SU-DHL-6 (cell line): ENCODE measurements around the gene HDAC7.
A peak's percentile ranks its signal among the peaks of the same experiment; 100 is the strongest.

Experiments used
- H2AFZ ChIP-seq: fragments of 200-600 bp; sonication (generic); 2 replicates; pipeline ENCODE4 v1.6.1; 2014; ENCODE audit warnings: low read depth, mild to moderate bottlenecking, moderate library complexity, mixed read lengths, antibody characterized with exemption, low read length; ENCODE audit not compliant: severe bottlenecking
- H3F3A ChIP-seq: fragments of 200-600 bp; shearing (Covaris generic); 2 replicates; pipeline ENCODE4 v1.6.0; 2016; ENCODE audit warnings: antibody characterized with exemption, mild to moderate bottlenecking; ENCODE audit not compliant: insufficient read depth
- H3K27ac ChIP-seq: fragments of 200-600 bp; sonication (generic); 2 replicates; pipeline ENCODE4 v1.5.1; 2016; ENCODE audit warnings: low read depth, mild to moderate bottlenecking, low read length, moderate library complexity, mixed read lengths
- H3K27me3 ChIP-seq: fragments of 200-600 bp; sonication (generic), shearing (Covaris generic); 2 replicates; pipeline ENCODE4 v1.6.0; 2014; ENCODE audit warnings: mild to moderate bottlenecking, low read length
- H3K36me3 ChIP-seq: fragments of 200-600 bp; sonication (generic); 2 replicates; pipeline ENCODE4 v1.6.1; 2014; ENCODE audit warnings: mild to moderate bottlenecking, low read length, mixed read lengths
- H3K4me2 ChIP-seq: fragments of 300-600, 200-600 bp; shearing (Covaris generic), sonication (generic); 2 replicates; pipeline ENCODE4 v1.6.0; 2014; ENCODE audit warnings: low read length, low read depth, mild to moderate bottlenecking; ENCODE audit not compliant: poor library complexity, severe bottlenecking
- H3K4me3 ChIP-seq: fragments of 200-600 bp; sonication (generic); 2 replicates; pipeline ENCODE4 v1.5.1; 2014; ENCODE audit warnings: antibody characterized with exemption, low read length, mild to moderate bottlenecking, mixed read lengths; ENCODE audit not compliant: insufficient read depth, poor library complexity, severe bottlenecking
- H3K79me2 ChIP-seq: fragments of 200-600 bp; sonication (generic); 2 replicates; pipeline ENCODE4 v1.6.1; 2014; ENCODE audit warnings: mild to moderate bottlenecking, low read length, moderate library complexity; ENCODE audit not compliant: insufficient read depth
- H3K9ac ChIP-seq: fragments of 200-600 bp; sonication (generic); 2 replicates; pipeline ENCODE4 v1.7.0; 2014; ENCODE audit warnings: mild to moderate bottlenecking, low read length
- H3K9me2 ChIP-seq: fragments of 200-600 bp; sonication (generic); replicated peaks from 2 replicates; pipeline ENCODE4 v1.6.1; 2014; ENCODE audit warnings: low read length; ENCODE audit not compliant: insufficient read depth
- H3K9me3 ChIP-seq: fragments of 200-600 bp; sonication (generic); 2 replicates; pipeline ENCODE4 v1.6.1; 2014; ENCODE audit warnings: low read length, mixed read lengths; ENCODE audit not compliant: insufficient read depth
- H4K20me1 ChIP-seq: fragments of 200-600 bp; sonication (generic); 2 replicates; pipeline ENCODE4 v1.6.1; 2014; ENCODE audit warnings: low read depth, mild to moderate bottlenecking, antibody characterized with exemption, low read length, moderate library complexity, mixed read lengths
- EZH2phosphoT487 ChIP-seq: fragments of 200-600 bp; sonication (generic), shearing (Covaris generic); conservative IDR thresholded peaks from 2 replicates; pipeline ENCODE4 v1.6.1; 2018; ENCODE audit warnings: mild to moderate bottlenecking, antibody characterized with exemption, low read length, moderate library complexity, mixed read lengths
- TF ChIP-seq, protein P1 (sequence below): fragments of 200-600 bp; sonication (generic); IDR thresholded peaks from one replicate; pipeline ENCODE4 v1.5.1; 2017; ENCODE audit warnings: antibody characterized with exemption, mild to moderate bottlenecking, low read length, moderate library complexity; ENCODE audit not compliant: insufficient read depth, poor library complexity, severe bottlenecking

Gene HDAC7

DNA sequence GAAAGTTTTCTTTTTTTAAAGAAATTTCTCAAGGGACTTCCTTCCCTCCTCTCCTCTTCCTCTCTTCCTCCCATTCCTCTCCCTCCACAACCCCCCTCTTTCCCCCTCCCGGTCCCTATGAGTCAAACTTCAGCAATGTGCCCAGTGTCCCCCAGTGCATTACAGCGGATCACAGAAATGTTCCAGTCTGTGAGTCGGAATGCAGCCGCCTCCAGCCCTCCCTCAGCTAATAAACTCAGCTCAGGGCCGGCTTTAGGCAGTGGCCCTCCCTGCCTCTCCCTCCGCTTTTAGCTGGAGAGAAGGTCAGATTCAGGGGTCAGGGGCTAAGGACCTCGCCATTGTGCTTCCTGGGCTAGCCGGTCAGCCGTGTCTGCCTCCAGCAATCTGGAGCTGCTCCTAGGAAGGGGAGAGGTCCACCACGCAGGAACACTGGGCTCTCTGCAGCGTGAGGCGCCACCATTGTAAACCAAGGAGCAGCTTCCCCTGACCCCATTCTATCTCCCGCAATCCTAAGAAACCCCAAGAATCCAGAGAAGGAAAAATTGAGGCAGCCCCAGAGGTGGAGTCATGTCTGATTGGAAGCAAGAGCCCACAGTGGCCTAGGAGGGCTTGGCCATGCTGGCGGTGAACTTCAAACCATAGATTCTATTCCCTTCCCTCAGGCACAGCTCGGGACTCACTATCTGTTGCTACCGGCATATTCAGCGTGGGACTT, 1.1 kb upstream of the HDAC7 start:
- H4K20me1 ChIP-seq: no peaks in the 10 kb centered on the region
- no peaks in the 10 kb centered on the region for H3K27me3 ChIP-seq
- no peak for TF ChIP-seq EZH2phosphoT487
- TF ChIP-seq, protein P1, sequence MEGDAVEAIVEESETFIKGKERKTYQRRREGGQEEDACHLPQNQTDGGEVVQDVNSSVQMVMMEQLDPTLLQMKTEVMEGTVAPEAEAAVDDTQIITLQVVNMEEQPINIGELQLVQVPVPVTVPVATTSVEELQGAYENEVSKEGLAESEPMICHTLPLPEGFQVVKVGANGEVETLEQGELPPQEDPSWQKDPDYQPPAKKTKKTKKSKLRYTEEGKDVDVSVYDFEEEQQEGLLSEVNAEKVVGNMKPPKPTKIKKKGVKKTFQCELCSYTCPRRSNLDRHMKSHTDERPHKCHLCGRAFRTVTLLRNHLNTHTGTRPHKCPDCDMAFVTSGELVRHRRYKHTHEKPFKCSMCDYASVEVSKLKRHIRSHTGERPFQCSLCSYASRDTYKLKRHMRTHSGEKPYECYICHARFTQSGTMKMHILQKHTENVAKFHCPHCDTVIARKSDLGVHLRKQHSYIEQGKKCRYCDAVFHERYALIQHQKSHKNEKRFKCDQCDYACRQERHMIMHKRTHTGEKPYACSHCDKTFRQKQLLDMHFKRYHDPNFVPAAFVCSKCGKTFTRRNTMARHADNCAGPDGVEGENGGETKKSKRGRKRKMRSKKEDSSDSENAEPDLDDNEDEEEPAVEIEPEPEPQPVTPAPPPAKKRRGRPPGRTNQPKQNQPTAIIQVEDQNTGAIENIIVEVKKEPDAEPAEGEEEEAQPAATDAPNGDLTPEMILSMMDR: no peak
- peaks cover 15% of the 10 kb centered on the region for H3F3A ChIP-seq
- H3K9me2 ChIP-seq: no peaks in the 10 kb centered on the region
- no peak overlapping the region for H2AFZ ChIP-seq
- no peaks in the 10 kb centered on the region for H3K36me3 ChIP-seq
- H3K4me2 ChIP-seq: peak overlapping the region; percentile 71
- H3K4me3 ChIP-seq: no peak overlapping the region
- no peak overlapping the region for H3K27ac ChIP-seq
- H3K9me3 ChIP-seq: no peaks in the 10 kb centered on the region
- peak overlapping the region; percentile 74; the same call in 1 of the 2 replicates for H3K9ac ChIP-seq
- H3K79me2 ChIP-seq: peaks cover 33% of the 10 kb centered on the region

DNA sequence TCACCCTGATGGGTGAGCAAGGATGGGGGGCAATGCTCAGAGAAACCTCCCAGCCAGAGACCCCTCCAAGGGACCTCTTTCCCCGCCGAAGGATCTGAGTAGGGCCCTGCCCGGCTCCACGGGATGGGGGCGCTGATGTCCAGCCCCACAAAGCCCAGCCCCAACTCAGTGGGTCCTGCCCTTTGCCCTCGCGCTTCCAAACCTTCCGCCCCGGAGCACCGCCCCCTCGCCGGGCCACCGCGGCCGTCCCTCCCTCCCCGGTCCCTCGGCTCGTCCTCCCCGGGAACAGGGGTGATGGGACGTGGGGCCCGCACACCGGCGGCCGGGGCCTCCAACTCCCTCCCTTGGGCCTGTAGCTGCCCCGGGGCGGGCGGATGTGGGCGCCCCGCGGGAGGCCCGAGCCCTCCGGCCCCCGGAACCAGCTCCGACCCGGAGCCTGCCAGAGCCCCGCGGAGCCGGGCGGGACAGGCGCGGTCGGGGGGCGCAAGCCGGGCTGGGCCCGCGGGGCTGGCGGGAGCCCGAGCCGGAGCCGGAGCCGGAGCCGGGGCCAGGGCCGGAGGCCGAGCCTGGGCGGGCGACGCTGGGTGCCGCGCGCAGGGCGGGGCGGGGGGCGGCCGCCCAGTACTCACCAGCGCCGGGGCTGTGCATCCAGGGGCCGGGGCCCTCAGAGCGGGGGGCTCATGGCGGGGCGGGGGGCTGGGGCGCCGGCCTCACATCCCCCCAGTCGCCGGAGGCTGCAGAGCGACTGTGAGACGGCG, 386 bp downstream of the HDAC7 start:
- TF ChIP-seq EZH2phosphoT487: no peak
- TF ChIP-seq, protein P1: peak; percentile 23
- H3K4me3 ChIP-seq: peak overlapping the region; percentile 69
- H4K20me1 ChIP-seq: no peaks in the 10 kb centered on the region
- no peaks in the 10 kb centered on the region for H3K27me3 ChIP-seq
- H3K4me2 ChIP-seq: peak overlapping the region; percentile 71
- H3K36me3 ChIP-seq: 0 out of 2 replicates have a peak, but pooled peaks cover 4% of the 10 kb centered on the region
- H2AFZ ChIP-seq: no peak overlapping the region
- no peaks in the 10 kb centered on the region for H3K9me3 ChIP-seq
- H3K9ac ChIP-seq: peak overlapping the region; percentile 74
- peak overlapping the region; percentile 68 for H3K27ac ChIP-seq
- H3F3A ChIP-seq: peaks cover 10% of the 10 kb centered on the region; the same call in 1 of the 2 replicates
- peaks cover 48% of the 10 kb centered on the region for H3K79me2 ChIP-seq
- no peaks in the 10 kb centered on the region for H3K9me2 ChIP-seq

DNA sequence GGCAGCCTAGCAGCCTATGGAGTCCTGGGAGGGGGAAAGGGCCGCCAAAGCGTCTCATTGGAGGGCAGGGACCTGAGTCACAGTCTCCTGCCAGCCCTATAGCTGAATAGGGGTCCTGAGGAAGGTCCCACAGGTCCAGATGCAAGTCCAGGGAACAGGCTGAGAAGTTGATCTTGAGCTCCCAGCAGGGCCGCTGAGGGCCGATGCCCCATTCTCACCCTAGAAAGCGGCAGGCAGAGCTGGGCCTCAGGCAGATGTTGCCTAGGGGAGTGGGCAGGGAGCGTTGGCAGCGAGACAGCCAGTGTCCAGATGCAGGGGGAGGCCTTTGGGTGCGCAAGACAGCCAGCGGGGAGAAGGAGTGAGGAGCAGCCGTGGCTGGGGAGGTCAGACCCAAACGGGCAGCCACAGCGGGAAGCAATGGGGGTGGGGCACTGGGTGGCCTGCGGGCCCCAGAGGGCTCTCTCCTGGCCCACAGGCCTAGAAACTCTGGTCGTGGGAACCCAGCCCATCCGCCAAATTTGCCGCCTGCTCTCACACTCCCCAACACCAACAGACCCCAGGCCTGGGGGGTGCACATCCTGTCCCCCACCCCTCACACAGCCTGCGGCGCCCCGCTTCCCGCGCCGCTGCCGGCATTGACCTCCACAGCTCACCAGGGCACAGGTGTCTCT, 1.1 kb downstream of the HDAC7 start:
- H3K9ac ChIP-seq: peak overlapping the region; percentile 74
- no peaks in the 10 kb centered on the region for H4K20me1 ChIP-seq
- H3K4me2 ChIP-seq: peak overlapping the region; percentile 71
- no peak overlapping the region for H2AFZ ChIP-seq
- 0 out of 2 replicates have a peak, but pooled peaks cover 4% of the 10 kb centered on the region for H3K36me3 ChIP-seq
- H3F3A ChIP-seq: peaks cover 11% of the 10 kb centered on the region; the same call in 1 of the 2 replicates
- TF ChIP-seq, protein P1: no peak
- no peak for TF ChIP-seq EZH2phosphoT487
- H3K27me3 ChIP-seq: no peaks in the 10 kb centered on the region
- H3K9me2 ChIP-seq: no peaks in the 10 kb centered on the region
- H3K79me2 ChIP-seq: peaks cover 53% of the 10 kb centered on the region
- no peaks in the 10 kb centered on the region for H3K9me3 ChIP-seq
- H3K27ac ChIP-seq: peak overlapping the region; percentile 68
- H3K4me3 ChIP-seq: peak overlapping the region; percentile 69
